DOHH2 (cell line): ENCODE measurements around the gene STARD10.

Experiments
- H3F3A ChIP-seq: fragments of 200-600 bp; sonication (generic), shearing (Covaris generic); 2 replicates; pipeline ENCODE4 v1.6.0; 2016; ENCODE audit warnings: antibody characterized with exemption, mild to moderate bottlenecking; ENCODE audit not compliant: control insufficient read depth, insufficient read depth
- H3K27ac ChIP-seq: fragments of 200-600 bp; sonication (generic); 2 replicates; pipeline ENCODE4 v1.5.1; 2014; ENCODE audit warnings: low read depth, mild to moderate bottlenecking, low read length, moderate library complexity
- H3K27me3 ChIP-seq: fragments of 200-600 bp; sonication (generic); 2 replicates; pipeline ENCODE4 v1.6.1; 2014; ENCODE audit warnings: mild to moderate bottlenecking, low read length, mixed read lengths; ENCODE audit not compliant: control insufficient read depth
- H3K36me3 ChIP-seq: fragments of 200-600 bp; sonication (generic); 2 replicates; pipeline ENCODE4 v1.6.1; 2014; ENCODE audit warnings: mild to moderate bottlenecking, low read length, moderate library complexity, mixed read lengths; ENCODE audit not compliant: control insufficient read depth
- H3K4me1 ChIP-seq: fragments of 200-600 bp; sonication (generic); 2 replicates; pipeline ENCODE4 v1.6.1; 2014; ENCODE audit warnings: mild to moderate bottlenecking, low read length, mixed read lengths; ENCODE audit not compliant: control insufficient read depth
- H3K4me2 ChIP-seq: fragments of 200-600 bp; sonication (generic); 2 replicates; pipeline ENCODE4 v1.6.0; 2014; ENCODE audit warnings: mild to moderate bottlenecking, low read length, moderate library complexity
- H3K4me3 ChIP-seq: fragments of 200-600 bp; sonication (generic); 2 replicates; pipeline ENCODE4 v1.5.1; 2014; ENCODE audit warnings: mild to moderate bottlenecking, low read length, mixed read lengths
- H3K79me2 ChIP-seq: fragments of 200-600 bp; sonication (generic); 2 replicates; pipeline ENCODE4 v1.6.1; 2014; ENCODE audit warnings: mild to moderate bottlenecking, low read length, mixed read lengths; ENCODE audit not compliant: control insufficient read depth
- H3K9me2 ChIP-seq: fragments of 200-600 bp; sonication (generic); replicated peaks from 2 replicates; pipeline ENCODE4 v1.6.1; 2014; ENCODE audit warnings: mild to moderate bottlenecking, low read length, mixed read lengths; ENCODE audit not compliant: control insufficient read depth
- H3K9me3 ChIP-seq: fragments of 200-600 bp; sonication (generic); 2 replicates; pipeline ENCODE4 v1.6.1; 2014; ENCODE audit warnings: antibody characterized with exemption, low read length, mixed read lengths; ENCODE audit not compliant: control insufficient read depth, insufficient read depth
- H4K20me1 ChIP-seq: fragments of 200-600 bp; sonication (generic); 2 replicates; pipeline ENCODE4 v1.6.0; 2014; ENCODE audit warnings: low read depth, mild to moderate bottlenecking, antibody characterized with exemption, low read length, moderate library complexity; ENCODE audit not compliant: control insufficient read depth, insufficient read depth
- CTCF ChIP-seq: fragments of 200-600 bp; sonication (generic); IDR thresholded peaks from one replicate; pipeline ENCODE4 v1.5.1; 2014; ENCODE audit warnings: antibody characterized with exemption, mild to moderate bottlenecking, low read depth, low read length; ENCODE audit not compliant: poor library complexity, severe bottlenecking
- EZH2phosphoT487 ChIP-seq: fragments of 200-600 bp; sonication (generic); IDR thresholded peaks from 2 replicates; pipeline ENCODE4 v1.6.1; 2017; ENCODE audit warnings: borderline replicate concordance, mild to moderate bottlenecking, antibody characterized with exemption, low read length, moderate library complexity, mixed read lengths

Gene STARD10

GRCh38 chr11:72732329-72732728, 61.5 kb downstream of the STARD10 start:
- H3K79me2 ChIP-seq: peaks cover 16% of the 10 kb centered on the region
- TF ChIP-seq EZH2phosphoT487 (no peak), CTCF (no peak)
- H3K4me3 ChIP-seq: no peak overlapping the region
- no peaks in the 10 kb centered on the region for H3K36me3 ChIP-seq
- no peak overlapping the region for H3K27ac ChIP-seq
- no peak overlapping the region for H3K4me2 ChIP-seq
- peaks cover 31% of the 10 kb centered on the region for H3K4me1 ChIP-seq
- 0 out of 2 replicates have a peak, but pooled peaks cover 5% of the 10 kb centered on the region for H3F3A ChIP-seq
- H3K27me3 ChIP-seq: no peaks in the 10 kb centered on the region
- no peaks in the 10 kb centered on the region for H4K20me1 ChIP-seq
- no peaks in the 10 kb centered on the region for H3K9me3 ChIP-seq
- H3K9me2 ChIP-seq: no peaks in the 10 kb centered on the region

GRCh38 chr11:72730737-72731136, 63.1 kb downstream of the STARD10 start:
- Histone ChIP-seq H3K4me2 (no peak overlapping the region), H3K27ac (no peak overlapping the region), H3K9me2 (no peaks in the 10 kb centered on the region), H3K9me3 (no peaks in the 10 kb centered on the region), H3F3A (0 out of 2 replicates have a peak, but pooled peaks cover 2% of the 10 kb centered on the region), H3K27me3 (no peaks in the 10 kb centered on the region), H3K4me3 (no peak overlapping the region), H3K4me1 (peaks cover 16% of the 10 kb centered on the region), H3K79me2 (peaks cover 5% of the 10 kb centered on the region), H3K36me3 (no peaks in the 10 kb centered on the region), H4K20me1 (no peaks in the 10 kb centered on the region)
- no peak for TF ChIP-seq CTCF
- TF ChIP-seq EZH2phosphoT487: no peak

GRCh38 chr11:72730243-72730642, 63.6 kb downstream of the STARD10 start:
- H3K27ac ChIP-seq: no peak overlapping the region
- peaks cover 18% of the 10 kb centered on the region for H3K4me1 ChIP-seq
- no peak overlapping the region for H3K4me3 ChIP-seq
- H3K36me3 ChIP-seq: no peaks in the 10 kb centered on the region
- no peaks in the 10 kb centered on the region for H3K9me3 ChIP-seq
- no peak for TF ChIP-seq EZH2phosphoT487
- no peak for TF ChIP-seq CTCF
- no peaks in the 10 kb centered on the region for H4K20me1 ChIP-seq
- 0 out of 2 replicates have a peak, but pooled peaks cover 2% of the 10 kb centered on the region for H3F3A ChIP-seq
- peaks cover 2% of the 10 kb centered on the region; the same call in 1 of the 2 replicates for H3K79me2 ChIP-seq
- H3K27me3 ChIP-seq: no peaks in the 10 kb centered on the region
- H3K9me2 ChIP-seq: no peaks in the 10 kb centered on the region
- H3K4me2 ChIP-seq: no peak overlapping the region

- Histone ChIP-seq H3K4me1 (peaks cover 28% of the 10 kb centered on the region), H3K4me3 (no peak overlapping the region), H3K27me3 (no peaks in the 10 kb centered on the region), H3K9me2 (no peaks in the 10 kb centered on the region), H4K20me1 (no peaks in the 10 kb centered on the region), H3F3A (0 out of 2 replicates have a peak, but pooled peaks cover 3% of the 10 kb centered on the region), H3K4me2 (no peak overlapping the region), H3K27ac (no peak overlapping the region), H3K79me2 (peaks cover 22% of the 10 kb centered on the region), H3K36me3 (0 out of 2 replicates have a peak, but pooled peaks cover 3% of the 10 kb centered on the region), H3K9me3 (no peaks in the 10 kb centered on the region)
- TF ChIP-seq EZH2phosphoT487 (no peak), CTCF (no peak)
Observed at GRCh38 chr11:72727521-72727920, 66.3 kb downstream of the STARD10 start.
